BLaER1 (cell line): ENCODE results near the gene CCDC60.

Source experiments
- H3K27ac ChIP-seq: shearing (Covaris generic); formaldehyde crosslinking; 2 replicates; pipeline ENCODE4 v1.8.1; 2022
- H3K27me3 ChIP-seq: shearing (Covaris generic); formaldehyde crosslinking; 2 replicates; pipeline ENCODE4 v1.8.1; 2022
- H3K36me3 ChIP-seq: shearing (Covaris generic); formaldehyde crosslinking; 2 replicates; pipeline ENCODE4 v1.8.1; 2022
- H3K4me1 ChIP-seq: shearing (Covaris generic); formaldehyde crosslinking; 2 replicates; pipeline ENCODE4 v1.8.1; 2022
- H3K4me2 ChIP-seq: shearing (Covaris generic); formaldehyde crosslinking; 2 replicates; pipeline ENCODE4 v1.8.1; 2022
- H3K4me3 ChIP-seq: shearing (Covaris generic); formaldehyde crosslinking; 2 replicates; pipeline ENCODE4 v1.8.1; 2022
- H3K9ac ChIP-seq: shearing (Covaris generic); formaldehyde crosslinking; 2 replicates; pipeline ENCODE4 v1.8.1; 2022
- H3K9me3 ChIP-seq: shearing (Covaris generic); formaldehyde crosslinking; 2 replicates; pipeline ENCODE4 v1.8.1; 2022
- H4K20me1 ChIP-seq: shearing (Covaris generic); formaldehyde crosslinking; 2 replicates; pipeline ENCODE4 v1.8.1; 2022
- Cebpa-rat ChIP-seq: shearing (Covaris generic); IDR thresholded peaks from 2 replicates; pipeline ENCODE4 v1.8.1; 2022

Gene CCDC60

GRCh38 chr12:119457271-119457670 lies 122.7 kb downstream of the CCDC60 start:
- no peak overlapping the region for H3K27ac ChIP-seq
- H3K27me3 ChIP-seq = no peaks in the 10 kb centered on the region
- no peak overlapping the region for H3K4me2 ChIP-seq
- no peaks in the 10 kb centered on the region for H3K36me3 ChIP-seq
- H4K20me1 ChIP-seq = no peaks in the 10 kb centered on the region
- H3K9me3 ChIP-seq = no peaks in the 10 kb centered on the region
- no peak overlapping the region for H3K4me3 ChIP-seq
- no peak for TF ChIP-seq Cebpa-rat
- no peaks in the 10 kb centered on the region for H3K4me1 ChIP-seq
- H3K9ac ChIP-seq = no peak overlapping the region

DNA sequence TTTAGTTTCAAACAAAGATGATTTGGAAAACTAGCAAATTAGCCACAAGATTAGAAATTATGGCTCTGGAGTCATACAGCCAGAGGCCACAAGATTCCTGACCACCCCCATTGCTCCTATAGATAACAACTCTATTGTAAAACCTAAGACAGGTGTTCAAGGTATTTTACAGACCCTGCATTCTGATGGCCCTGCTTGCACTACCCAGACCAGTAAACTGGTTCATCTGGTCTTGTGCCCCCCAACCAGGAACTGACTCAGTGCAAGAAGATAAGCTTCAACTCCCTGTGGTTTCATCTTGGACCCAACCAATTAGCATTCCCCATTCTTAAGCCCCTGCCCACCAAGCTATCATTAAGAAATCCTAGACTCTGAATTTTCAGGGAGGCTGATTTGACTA lies 125.0 kb downstream of the CCDC60 start:
- no peaks in the 10 kb centered on the region for H3K27me3 ChIP-seq
- H3K4me3 ChIP-seq = no peak overlapping the region
- no peak for TF ChIP-seq Cebpa-rat
- peaks cover 13% of the 10 kb centered on the region for H3K4me1 ChIP-seq
- no peak overlapping the region for H3K4me2 ChIP-seq
- no peaks in the 10 kb centered on the region for H3K36me3 ChIP-seq
- H3K9ac ChIP-seq = no peak overlapping the region
- no peaks in the 10 kb centered on the region for H3K9me3 ChIP-seq
- H3K27ac ChIP-seq = no peak overlapping the region
- no peaks in the 10 kb centered on the region for H4K20me1 ChIP-seq

DNA sequence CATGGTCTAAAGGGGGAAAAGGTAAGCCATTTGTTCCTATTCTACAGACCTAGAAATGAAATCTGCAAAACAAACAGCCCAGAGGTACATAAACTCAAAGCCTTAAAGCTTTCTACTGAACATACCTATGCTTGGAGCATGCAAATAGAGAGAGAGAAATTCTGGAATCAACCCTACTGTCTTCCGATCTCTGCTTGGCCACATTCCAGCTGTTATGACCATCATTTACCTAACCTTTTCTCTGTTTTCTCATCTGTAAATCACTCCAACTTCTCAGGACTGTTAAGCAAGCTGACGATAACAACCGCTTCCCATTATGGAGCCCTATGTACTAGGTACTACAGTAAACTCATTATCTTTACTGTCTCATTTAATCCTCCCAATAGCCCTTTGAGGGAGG lies 126.3 kb downstream of the CCDC60 start:
- Histone ChIP-seq H3K9ac (no peak overlapping the region), H4K20me1 (no peaks in the 10 kb centered on the region), H3K4me3 (no peak overlapping the region), H3K27me3 (no peaks in the 10 kb centered on the region), H3K4me1 (peaks cover 13% of the 10 kb centered on the region), H3K4me2 (no peak overlapping the region), H3K9me3 (no peaks in the 10 kb centered on the region), H3K36me3 (no peaks in the 10 kb centered on the region), H3K27ac (no peak overlapping the region)
- no peak for TF ChIP-seq Cebpa-rat

DNA sequence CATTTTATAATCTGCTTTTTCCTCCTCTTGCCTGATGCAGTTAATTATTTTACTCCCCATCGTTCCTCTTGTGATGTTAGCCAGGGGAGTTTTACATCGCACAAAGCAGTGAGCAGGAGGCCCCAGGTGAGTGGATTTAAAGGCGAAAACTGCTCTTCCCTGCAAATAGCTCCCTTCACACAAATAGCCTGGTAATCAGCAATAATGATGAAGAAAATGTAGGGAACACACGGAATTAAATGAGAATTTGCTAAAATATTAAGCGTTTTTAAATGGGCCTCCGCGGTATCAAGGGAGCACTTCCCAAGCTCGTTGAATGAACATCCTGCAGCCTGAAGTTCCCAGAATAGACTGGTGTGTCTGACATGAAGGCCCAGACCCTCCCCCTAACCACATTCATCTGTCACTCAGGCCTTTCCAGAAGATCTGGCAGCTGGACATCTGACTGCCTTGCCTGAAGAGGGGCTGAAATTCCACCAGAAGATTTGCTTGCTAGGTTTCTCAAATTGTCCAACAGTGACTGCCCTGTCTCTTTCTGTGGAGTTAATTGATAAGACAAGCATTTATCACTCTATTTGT lies 127.2 kb downstream of the CCDC60 start:
- Histone ChIP-seq H3K9ac (no peak overlapping the region), H3K27me3 (no peaks in the 10 kb centered on the region), H4K20me1 (no peaks in the 10 kb centered on the region), H3K9me3 (peaks cover 3% of the 10 kb centered on the region; the same call in 1 of the 2 replicates), H3K4me1 (peaks cover 13% of the 10 kb centered on the region), H3K4me3 (no peak overlapping the region), H3K4me2 (no peak overlapping the region), H3K36me3 (no peaks in the 10 kb centered on the region), H3K27ac (no peak overlapping the region)
- no peak for TF ChIP-seq Cebpa-rat

- Histone ChIP-seq H3K36me3 (no peaks in the 10 kb centered on the region), H3K4me3 (no peak overlapping the region), H4K20me1 (no peaks in the 10 kb centered on the region), H3K9me3 (peaks cover 8% of the 10 kb centered on the region; the same call in 1 of the 2 replicates), H3K27me3 (no peaks in the 10 kb centered on the region), H3K27ac (no peak overlapping the region), H3K9ac (no peak overlapping the region), H3K4me2 (peak overlapping the region; percentile 49), H3K4me1 (peaks cover 13% of the 10 kb centered on the region)
- no peak for TF ChIP-seq Cebpa-rat
These were observed 128.8 kb downstream of the CCDC60 start for GRCh38 chr12:119463211-119463926.

- Histone ChIP-seq H3K27me3 (no peaks in the 10 kb centered on the region; the same call in 1 of the 2 replicates), H3K4me1 (peaks cover 7% of the 10 kb centered on the region), H3K4me2 (no peak overlapping the region), H3K27ac (no peak overlapping the region), H3K9ac (no peak overlapping the region), H4K20me1 (no peaks in the 10 kb centered on the region), H3K36me3 (no peaks in the 10 kb centered on the region), H3K4me3 (no peak overlapping the region), H3K9me3 (peaks cover 8% of the 10 kb centered on the region; the same call in 1 of the 2 replicates)
- TF ChIP-seq Cebpa-rat = no peak
These were observed 133.8 kb downstream of the CCDC60 start for GRCh38 chr12:119468296-119468695.

DNA sequence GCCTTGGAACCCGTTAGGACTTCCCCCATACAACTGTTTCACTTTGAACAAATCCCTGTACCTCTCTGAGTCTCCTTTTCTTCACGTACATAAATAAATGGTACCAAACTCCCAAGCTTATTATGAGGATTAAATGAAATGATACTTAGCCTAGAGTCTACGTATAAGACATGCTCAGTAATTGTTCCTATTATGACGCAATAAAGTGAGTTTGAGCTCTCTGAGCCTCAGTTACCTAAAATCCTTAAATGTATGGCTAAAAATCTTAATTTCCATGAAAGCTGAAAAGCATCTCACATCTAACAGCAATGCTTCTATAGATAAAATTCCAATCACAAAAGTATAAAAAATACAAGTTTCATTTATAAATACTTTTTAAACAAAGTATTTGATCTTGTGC lies 141.1 kb downstream of the CCDC60 start:
- Histone ChIP-seq H4K20me1 (no peaks in the 10 kb centered on the region), H3K27ac (no peak overlapping the region), H3K4me3 (no peak overlapping the region), H3K36me3 (no peaks in the 10 kb centered on the region), H3K27me3 (no peaks in the 10 kb centered on the region; the same call in 1 of the 2 replicates), H3K9ac (no peak overlapping the region), H3K9me3 (no peaks in the 10 kb centered on the region), H3K4me1 (no peaks in the 10 kb centered on the region), H3K4me2 (no peak overlapping the region)
- TF ChIP-seq Cebpa-rat = peak; percentile 41; the same call in 1 of the 2 replicates

- H4K20me1 ChIP-seq = no peaks in the 10 kb centered on the region
- no peak for TF ChIP-seq Cebpa-rat
These were observed 142.4 kb downstream of the CCDC60 start for GRCh38 chr12:119476951-119477350.

DNA sequence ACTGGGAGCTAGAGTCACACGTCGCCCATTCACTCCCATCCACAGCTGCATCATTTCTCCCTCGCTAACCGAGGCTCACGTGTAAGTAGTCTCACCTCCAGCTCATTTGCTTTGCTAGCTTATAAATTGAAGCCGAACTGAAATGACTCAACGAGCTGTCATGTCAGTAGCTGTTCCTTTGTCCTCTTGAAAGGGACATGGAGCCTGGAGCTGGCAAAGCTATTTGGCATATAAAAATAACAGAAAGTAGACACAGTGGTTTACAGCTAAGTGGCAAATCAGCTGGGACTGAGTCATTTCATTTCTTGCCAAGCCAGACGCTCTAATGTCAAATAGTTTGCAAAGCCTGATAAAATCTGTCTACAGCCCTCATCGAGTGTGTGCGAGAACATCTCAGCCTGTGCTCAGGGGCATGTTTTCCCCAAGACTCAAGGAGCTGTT lies 144.6 kb downstream of the CCDC60 start:
- no peaks in the 10 kb centered on the region for H4K20me1 ChIP-seq
- no peak overlapping the region for H3K4me2 ChIP-seq
- H3K27me3 ChIP-seq = no peaks in the 10 kb centered on the region
- H3K9me3 ChIP-seq = no peaks in the 10 kb centered on the region
- H3K4me3 ChIP-seq = no peak overlapping the region
- no peaks in the 10 kb centered on the region for H3K36me3 ChIP-seq
- H3K4me1 ChIP-seq = no peaks in the 10 kb centered on the region
- H3K9ac ChIP-seq = no peak overlapping the region
- TF ChIP-seq Cebpa-rat = no peak
- no peak overlapping the region for H3K27ac ChIP-seq

More at GRCh38 chr12:119476951-119477350, 142.4 kb downstream of the CCDC60 start:
- H3K27me3 ChIP-seq = no peaks in the 10 kb centered on the region; the same call in 1 of the 2 replicates
- H3K27ac ChIP-seq = no peak overlapping the region
- H3K9ac ChIP-seq = no peak overlapping the region
- no peaks in the 10 kb centered on the region for H3K4me1 ChIP-seq
- no peaks in the 10 kb centered on the region for H3K9me3 ChIP-seq
- no peak overlapping the region for H3K4me2 ChIP-seq
- no peaks in the 10 kb centered on the region for H3K36me3 ChIP-seq
- no peak overlapping the region for H3K4me3 ChIP-seq

DNA sequence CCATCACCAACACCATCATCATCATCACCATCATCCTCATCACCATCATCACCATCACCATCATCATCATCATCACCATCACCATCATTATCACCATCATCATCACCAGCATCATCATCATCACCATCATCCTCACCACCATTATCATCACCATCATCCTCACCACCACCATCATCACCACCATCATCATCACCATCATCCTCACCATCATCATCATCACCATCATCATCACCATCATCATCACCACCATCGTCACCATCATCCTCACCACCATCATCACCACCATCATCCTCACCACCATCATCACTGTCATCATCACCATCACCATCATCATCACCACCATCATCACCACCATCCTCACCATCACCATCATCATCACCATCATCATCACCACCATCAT lies 146.0 kb downstream of the CCDC60 start:
- Histone ChIP-seq H3K9me3 (no peaks in the 10 kb centered on the region), H3K4me1 (no peaks in the 10 kb centered on the region), H3K36me3 (no peaks in the 10 kb centered on the region), H3K9ac (no peak overlapping the region), H3K27ac (no peak overlapping the region), H3K4me3 (no peak overlapping the region), H3K27me3 (no peaks in the 10 kb centered on the region), H4K20me1 (no peaks in the 10 kb centered on the region), H3K4me2 (no peak overlapping the region)
- no peak for TF ChIP-seq Cebpa-rat
